ENCODE measurements around the gene LGR6.

- no peak for TF ChIP-seq POLR2A (IDR thresholded peaks at IDR 0.05)
- TF ChIP-seq CTCF (IDR thresholded peaks at IDR 0.05): no peak
Measured at GRCh38 chr1:202270871-202271326, 77.3 kb downstream of the LGR6 start.

Measured in suprapubic skin (tissue), 3 donors.